DMS79 treated with DMSO at 0.1 percent for 48 hours (cell line): Measurements from ENCODE around the gene CMTM4.
"Not testable (repeated sequence)": the region's sequence is repeated elsewhere in the genome, so short reads cannot be mapped to it uniquely, and the experiment has no call there.

Experiments used
- DNase-seq: peaks from one replicate; lab custom pipeline; 2025; lab: John Stamatoyannopoulos, UW

CMTM4 gene

GRCh38 chr16:66616169-66616568 is 80.4 kb downstream of the CMTM4 start:
- no peak for DNase-seq

GRCh38 chr16:66614161-66614802 is 82.3 kb downstream of the CMTM4 start:
- DNase-seq: no peak

- no peak for DNase-seq
These were observed 84.1 kb downstream of the CMTM4 start for GRCh38 chr16:66612422-66612821.

- not testable (repeated sequence) for DNase-seq
These were observed 84.6 kb downstream of the CMTM4 start for GRCh38 chr16:66611911-66612310.

GRCh38 chr16:66610111-66610820 is 86.3 kb downstream of the CMTM4 start:
- no peak for DNase-seq

GRCh38 chr16:66609139-66609510 is 87.4 kb downstream of the CMTM4 start:
- no peak for DNase-seq

GRCh38 chr16:66608241-66609138 is 88.1 kb downstream of the CMTM4 start:
- DNase-seq: peak; percentile 59

GRCh38 chr16:66605979-66606751 is 90.4 kb downstream of the CMTM4 start:
- no peak for DNase-seq

GRCh38 chr16:66605177-66605978 is 91.2 kb downstream of the CMTM4 start:
- no peak for DNase-seq

GRCh38 chr16:66604376-66605176 is 92.0 kb downstream of the CMTM4 start, which contains the start of gene CMTM3:
TSS of gene CMTM3 (plus strand) at chr16:66604704. CDS start at chr16:66604806, 102 bp downstream.
- DNase-seq: peak; percentile 26

- DNase-seq: peak; percentile 42
These were observed 92.8 kb downstream of the CMTM4 start for GRCh38 chr16:66603537-66604375.

GRCh38 chr16:66601471-66601870 is 95.1 kb downstream of the CMTM4 start:
- DNase-seq: no peak

GRCh38 chr16:66600477-66600876 is 96.1 kb downstream of the CMTM4 start:
- DNase-seq: no peak

GRCh38 chr16:66599726-66600125 is 96.8 kb downstream of the CMTM4 start:
- no peak for DNase-seq

- no peak for DNase-seq
These were observed 98.4 kb downstream of the CMTM4 start for GRCh38 chr16:66598111-66598510.

GRCh38 chr16:66596986-66597848 is 99.3 kb downstream of the CMTM4 start:
- DNase-seq: no peak

GRCh38 chr16:66596559-66596958 is 100.0 kb downstream of the CMTM4 start:
- DNase-seq: not testable (repeated sequence)

GRCh38 chr16:66594739-66595138 is 101.8 kb downstream of the CMTM4 start:
- no peak for DNase-seq
